Measurements from ENCODE around the gene CHRNA1.
A peak's percentile ranks its signal among the peaks of the same experiment; 100 is the strongest.

The CHRNA1 gene

DNA sequence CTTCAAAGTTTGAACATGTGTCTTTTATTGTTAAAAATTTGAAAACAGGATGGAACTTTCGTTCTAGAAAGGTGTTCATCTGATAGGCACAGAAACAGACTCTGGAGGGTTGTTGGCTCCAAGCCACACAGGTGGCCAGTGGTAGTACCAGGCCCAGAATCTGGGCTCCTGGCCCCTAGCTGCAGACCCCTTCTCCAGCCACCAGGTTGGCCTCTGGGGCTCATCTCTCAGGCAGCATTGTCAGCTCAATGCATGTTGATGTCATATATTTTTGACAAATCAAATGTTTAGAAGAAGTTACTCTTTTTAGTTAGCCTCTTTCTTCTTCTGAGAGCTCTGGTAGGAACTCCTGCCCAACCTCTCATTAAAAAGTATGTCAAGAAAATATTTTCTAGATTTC, 34.5 kb upstream of the CHRNA1 start:
- no peak for DNase-seq (ENCODE audit: low read depth)
- no peak overlapping the region for H3K4me3 ChIP-seq (ENCODE audit: control insufficient read depth, low read depth, low read length)
- TF ChIP-seq, protein P1, sequence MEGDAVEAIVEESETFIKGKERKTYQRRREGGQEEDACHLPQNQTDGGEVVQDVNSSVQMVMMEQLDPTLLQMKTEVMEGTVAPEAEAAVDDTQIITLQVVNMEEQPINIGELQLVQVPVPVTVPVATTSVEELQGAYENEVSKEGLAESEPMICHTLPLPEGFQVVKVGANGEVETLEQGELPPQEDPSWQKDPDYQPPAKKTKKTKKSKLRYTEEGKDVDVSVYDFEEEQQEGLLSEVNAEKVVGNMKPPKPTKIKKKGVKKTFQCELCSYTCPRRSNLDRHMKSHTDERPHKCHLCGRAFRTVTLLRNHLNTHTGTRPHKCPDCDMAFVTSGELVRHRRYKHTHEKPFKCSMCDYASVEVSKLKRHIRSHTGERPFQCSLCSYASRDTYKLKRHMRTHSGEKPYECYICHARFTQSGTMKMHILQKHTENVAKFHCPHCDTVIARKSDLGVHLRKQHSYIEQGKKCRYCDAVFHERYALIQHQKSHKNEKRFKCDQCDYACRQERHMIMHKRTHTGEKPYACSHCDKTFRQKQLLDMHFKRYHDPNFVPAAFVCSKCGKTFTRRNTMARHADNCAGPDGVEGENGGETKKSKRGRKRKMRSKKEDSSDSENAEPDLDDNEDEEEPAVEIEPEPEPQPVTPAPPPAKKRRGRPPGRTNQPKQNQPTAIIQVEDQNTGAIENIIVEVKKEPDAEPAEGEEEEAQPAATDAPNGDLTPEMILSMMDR (conservative IDR thresholded peaks at IDR 0.05; ENCODE audit: control insufficient read depth, insufficient read depth, low read depth, low read length) = no peak

DNA sequence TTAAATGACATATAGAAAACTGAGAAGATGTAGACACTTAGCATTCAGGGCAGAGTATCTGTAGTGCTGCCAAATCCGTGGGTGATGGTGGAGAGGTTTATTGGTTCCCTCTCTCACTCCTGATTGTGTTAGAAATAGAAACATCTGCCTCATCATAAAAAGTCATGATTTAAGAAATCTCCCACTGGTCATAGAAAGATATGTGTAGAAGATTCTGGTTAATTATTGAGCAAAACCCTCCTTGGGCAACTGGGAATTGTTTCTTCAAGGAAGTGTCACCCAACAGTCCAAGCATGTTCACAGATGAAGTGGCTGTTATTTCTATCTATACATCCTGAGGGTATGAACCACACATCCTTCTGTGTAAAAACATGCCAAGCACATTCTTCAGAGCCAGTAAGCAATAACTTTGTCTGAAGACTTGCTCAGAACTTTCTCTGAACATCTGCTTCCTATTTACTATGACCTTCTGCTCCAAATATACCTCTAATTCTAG, 33.6 kb upstream of the CHRNA1 start:
- DNase-seq (ENCODE audit: low read depth) = peak; percentile 75
- H3K4me3 ChIP-seq (ENCODE audit: control insufficient read depth, low read depth, low read length) = no peak overlapping the region
- TF ChIP-seq, protein P1 (conservative IDR thresholded peaks at IDR 0.05; ENCODE audit: control insufficient read depth, insufficient read depth, low read depth, low read length) = no peak

DNA sequence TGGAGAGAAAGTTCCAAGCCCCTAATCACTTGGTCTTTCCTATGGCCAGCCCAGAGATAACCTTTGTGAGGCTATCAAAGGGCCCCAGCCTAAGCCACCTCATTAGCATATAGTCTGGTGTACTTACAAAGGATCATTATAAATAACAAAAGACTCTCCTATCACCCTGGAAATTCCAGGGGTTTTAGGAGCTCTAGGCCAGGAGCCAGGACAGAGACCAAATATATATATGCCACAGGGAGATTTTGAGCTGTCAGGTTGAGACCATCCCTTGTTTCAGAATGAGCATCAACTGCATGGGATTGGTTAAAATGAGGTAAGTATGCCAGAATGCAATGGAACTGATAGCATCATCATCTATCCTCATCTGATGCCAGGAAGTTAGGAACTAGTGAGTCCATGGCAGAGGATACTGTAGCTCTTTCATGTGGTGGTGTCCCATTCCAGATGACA, 32.1 kb upstream of the CHRNA1 start:
- TF ChIP-seq, protein P1 (conservative IDR thresholded peaks at IDR 0.05; ENCODE audit: control insufficient read depth, insufficient read depth, low read depth, low read length) = no peak
- DNase-seq (ENCODE audit: low read depth) = no peak
- no peak overlapping the region for H3K4me3 ChIP-seq (ENCODE audit: control insufficient read depth, low read depth, low read length)

DNA sequence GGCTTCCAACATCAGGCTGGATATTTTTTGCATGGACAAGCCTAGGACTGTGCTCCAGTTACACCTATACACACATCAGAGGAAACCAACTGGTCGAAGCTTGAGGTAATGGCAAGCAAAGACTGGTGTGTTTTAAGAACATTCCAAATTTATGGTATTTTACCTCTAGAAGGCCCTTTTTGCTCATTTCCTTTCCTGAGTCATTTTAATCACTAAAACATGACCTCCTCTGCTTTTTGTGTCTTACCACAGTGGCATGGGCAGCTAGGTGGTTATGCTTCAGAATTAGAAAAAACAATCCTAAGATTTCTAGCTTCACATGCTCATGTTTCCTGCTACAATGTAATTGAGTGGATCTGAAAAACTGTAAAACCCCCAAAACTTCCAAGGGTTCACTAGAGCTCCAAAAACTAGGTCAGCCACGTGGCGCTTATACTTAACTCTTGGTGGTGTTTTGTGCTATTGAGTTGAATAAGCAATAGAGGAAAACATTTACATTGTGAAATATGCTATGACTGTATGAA, 30.6 kb upstream of the CHRNA1 start:
- H3K4me3 ChIP-seq (ENCODE audit: control insufficient read depth, low read depth, low read length) = no peak overlapping the region
- DNase-seq (ENCODE audit: low read depth) = peak; percentile 39
- TF ChIP-seq, protein P1 (conservative IDR thresholded peaks at IDR 0.05; ENCODE audit: control insufficient read depth, insufficient read depth, low read depth, low read length) = no peak

DNA sequence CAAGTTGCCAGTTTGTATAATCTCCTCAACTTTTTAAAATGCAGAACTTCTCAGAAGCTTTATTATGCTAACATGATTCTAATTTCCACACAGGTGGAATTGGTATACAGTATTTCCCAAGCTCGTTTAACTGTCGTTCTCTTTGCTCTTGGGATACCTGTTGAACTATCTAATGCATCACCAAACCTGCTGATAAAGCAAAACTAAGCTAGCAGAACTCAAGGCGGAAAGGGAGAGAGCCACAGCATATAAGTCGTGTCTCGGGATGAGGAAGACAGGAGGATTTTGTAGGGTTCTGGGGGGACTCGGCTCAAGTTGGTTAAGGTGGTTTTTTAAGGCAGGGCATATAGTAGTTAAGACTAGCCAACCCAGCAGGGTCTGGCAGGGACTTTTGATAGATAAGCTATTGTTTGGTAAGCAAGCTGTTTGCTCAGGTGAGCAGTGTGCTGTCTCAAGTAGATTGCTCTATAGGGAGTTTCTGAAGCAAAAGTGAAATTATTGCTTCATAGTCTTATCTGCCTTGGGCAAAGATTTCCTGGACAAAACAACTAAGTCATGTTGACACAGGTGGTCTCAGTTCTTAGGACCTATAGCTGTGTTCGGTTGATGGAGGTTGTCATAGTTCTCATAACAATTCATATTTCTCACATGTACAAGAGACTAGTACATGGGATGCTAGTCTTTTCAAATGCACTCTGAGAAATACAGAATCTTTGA, 28.2 kb upstream of the CHRNA1 start:
- no peak overlapping the region for H3K4me3 ChIP-seq (ENCODE audit: control insufficient read depth, low read depth, low read length)
- no peak for DNase-seq (ENCODE audit: low read depth)
- TF ChIP-seq, protein P1 (conservative IDR thresholded peaks at IDR 0.05; ENCODE audit: control insufficient read depth, insufficient read depth, low read depth, low read length) = no peak

DNA sequence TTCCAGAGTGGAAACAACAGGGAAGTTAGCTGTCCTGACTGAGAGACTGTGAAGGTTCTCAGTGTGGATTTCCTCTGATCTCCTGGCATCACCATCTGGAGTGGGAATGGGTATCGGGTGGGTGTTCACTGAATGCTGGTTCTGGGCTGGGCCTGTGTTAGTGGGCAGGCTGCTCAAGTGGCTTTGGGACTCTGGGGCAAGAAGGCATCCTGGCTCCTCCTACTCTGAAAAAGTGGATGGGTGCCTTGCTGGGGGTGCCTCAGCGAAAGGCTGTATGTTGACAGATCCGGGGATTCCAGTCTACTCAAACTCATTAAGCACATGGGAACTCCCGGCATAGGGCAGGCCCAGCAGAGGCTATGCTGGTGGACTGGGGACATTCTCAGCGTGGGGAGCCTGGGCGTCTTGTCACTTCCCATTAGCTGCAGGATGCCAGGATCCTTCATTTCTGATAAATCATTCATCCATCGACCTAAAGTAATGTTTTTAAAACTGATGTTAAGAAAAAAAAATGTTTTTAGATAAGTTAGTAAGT, 27.5 kb upstream of the CHRNA1 start:
- TF ChIP-seq, protein P1 (conservative IDR thresholded peaks at IDR 0.05; ENCODE audit: control insufficient read depth, insufficient read depth, low read depth, low read length) = no peak
- no peak overlapping the region for H3K4me3 ChIP-seq (ENCODE audit: control insufficient read depth, low read depth, low read length)
- DNase-seq (ENCODE audit: low read depth) = no peak
